Measurements from ENCODE around the gene CYB561D1. TPM values are rescaled to one million over a fixed set of nuclear protein-coding genes. Genes with fewer than 3 reads are reported as not detected.

The CYB561D1 gene
- total RNA-seq, 1 donor, result 4.7 TPM

DNA sequence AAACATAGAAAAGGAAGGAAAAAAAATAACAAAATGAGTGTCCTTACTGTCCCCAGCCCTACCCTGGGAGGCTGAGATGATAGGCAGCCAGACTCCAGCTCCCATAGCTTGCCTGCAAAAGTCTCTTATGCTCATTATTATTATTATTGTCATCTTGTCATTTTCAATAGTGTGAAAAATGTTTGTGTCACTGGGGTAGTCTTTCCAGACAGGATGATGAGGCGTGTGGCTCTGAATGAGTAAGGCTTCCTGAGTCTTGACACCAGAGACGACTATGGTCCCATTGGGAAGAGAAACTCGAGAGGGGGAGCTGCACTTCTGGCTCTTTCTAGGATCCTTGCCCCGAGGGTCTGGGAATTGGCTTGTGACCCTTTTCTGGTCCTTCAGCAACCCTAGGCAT is 1.1 kb upstream of the CYB561D1 start:
- no peak overlapping the region for H3K4me3 ChIP-seq (ENCODE audit: low read depth, low read length)
- DNase-seq (ENCODE audit: low read depth), result no peak
- TF ChIP-seq, protein P1, sequence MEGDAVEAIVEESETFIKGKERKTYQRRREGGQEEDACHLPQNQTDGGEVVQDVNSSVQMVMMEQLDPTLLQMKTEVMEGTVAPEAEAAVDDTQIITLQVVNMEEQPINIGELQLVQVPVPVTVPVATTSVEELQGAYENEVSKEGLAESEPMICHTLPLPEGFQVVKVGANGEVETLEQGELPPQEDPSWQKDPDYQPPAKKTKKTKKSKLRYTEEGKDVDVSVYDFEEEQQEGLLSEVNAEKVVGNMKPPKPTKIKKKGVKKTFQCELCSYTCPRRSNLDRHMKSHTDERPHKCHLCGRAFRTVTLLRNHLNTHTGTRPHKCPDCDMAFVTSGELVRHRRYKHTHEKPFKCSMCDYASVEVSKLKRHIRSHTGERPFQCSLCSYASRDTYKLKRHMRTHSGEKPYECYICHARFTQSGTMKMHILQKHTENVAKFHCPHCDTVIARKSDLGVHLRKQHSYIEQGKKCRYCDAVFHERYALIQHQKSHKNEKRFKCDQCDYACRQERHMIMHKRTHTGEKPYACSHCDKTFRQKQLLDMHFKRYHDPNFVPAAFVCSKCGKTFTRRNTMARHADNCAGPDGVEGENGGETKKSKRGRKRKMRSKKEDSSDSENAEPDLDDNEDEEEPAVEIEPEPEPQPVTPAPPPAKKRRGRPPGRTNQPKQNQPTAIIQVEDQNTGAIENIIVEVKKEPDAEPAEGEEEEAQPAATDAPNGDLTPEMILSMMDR (IDR thresholded peaks at IDR 0.05; ENCODE audit: insufficient read depth, low read depth, low read length), result no peak

DNA sequence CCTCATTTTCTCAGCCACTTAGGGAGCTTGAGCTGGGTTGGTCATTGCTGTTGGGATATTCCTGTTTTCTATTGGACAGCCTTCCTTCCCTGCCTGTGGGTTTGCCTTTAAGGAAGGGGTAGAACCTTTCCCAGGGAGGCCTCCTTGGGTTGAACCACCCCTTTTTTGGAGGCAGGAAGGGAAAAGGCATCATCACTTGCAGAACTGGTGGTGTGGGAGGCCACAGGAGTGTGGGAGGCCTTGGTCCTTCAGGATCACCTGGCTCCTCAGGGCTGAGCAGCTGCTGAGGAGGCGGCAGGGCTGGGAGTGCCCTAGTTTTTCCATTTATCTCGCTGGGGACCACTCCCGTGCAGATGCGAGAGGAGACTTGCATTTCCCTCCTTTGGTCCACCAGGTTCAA is 667 bp upstream of the CYB561D1 start:
- TF ChIP-seq, protein P1 (IDR thresholded peaks at IDR 0.05; ENCODE audit: insufficient read depth, low read depth, low read length), result no peak
- no peak for DNase-seq (ENCODE audit: low read depth)
- H3K4me3 ChIP-seq (ENCODE audit: low read depth, low read length), result no peak overlapping the region

DNA sequence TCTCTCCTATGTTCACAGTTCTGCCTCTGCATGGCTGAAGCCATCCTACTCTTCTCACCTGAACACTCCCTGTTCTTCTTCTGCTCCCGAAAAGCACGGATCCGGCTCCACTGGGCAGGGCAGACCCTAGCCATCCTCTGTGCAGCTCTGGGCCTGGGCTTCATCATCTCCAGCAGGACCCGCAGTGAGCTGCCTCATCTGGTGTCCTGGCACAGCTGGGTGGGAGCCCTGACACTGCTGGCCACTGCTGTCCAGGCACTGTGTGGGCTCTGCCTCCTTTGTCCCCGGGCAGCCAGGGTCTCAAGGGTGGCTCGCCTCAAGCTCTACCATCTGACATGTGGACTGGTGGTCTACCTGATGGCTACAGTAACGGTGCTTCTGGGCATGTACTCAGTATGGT is 1.8 kb downstream of the CYB561D1 start:
- no peak for DNase-seq (ENCODE audit: low read depth)
- H3K4me3 ChIP-seq (ENCODE audit: low read depth, low read length), result no peak overlapping the region
- TF ChIP-seq, protein P1 (IDR thresholded peaks at IDR 0.05; ENCODE audit: insufficient read depth, low read depth, low read length), result no peak

DNA sequence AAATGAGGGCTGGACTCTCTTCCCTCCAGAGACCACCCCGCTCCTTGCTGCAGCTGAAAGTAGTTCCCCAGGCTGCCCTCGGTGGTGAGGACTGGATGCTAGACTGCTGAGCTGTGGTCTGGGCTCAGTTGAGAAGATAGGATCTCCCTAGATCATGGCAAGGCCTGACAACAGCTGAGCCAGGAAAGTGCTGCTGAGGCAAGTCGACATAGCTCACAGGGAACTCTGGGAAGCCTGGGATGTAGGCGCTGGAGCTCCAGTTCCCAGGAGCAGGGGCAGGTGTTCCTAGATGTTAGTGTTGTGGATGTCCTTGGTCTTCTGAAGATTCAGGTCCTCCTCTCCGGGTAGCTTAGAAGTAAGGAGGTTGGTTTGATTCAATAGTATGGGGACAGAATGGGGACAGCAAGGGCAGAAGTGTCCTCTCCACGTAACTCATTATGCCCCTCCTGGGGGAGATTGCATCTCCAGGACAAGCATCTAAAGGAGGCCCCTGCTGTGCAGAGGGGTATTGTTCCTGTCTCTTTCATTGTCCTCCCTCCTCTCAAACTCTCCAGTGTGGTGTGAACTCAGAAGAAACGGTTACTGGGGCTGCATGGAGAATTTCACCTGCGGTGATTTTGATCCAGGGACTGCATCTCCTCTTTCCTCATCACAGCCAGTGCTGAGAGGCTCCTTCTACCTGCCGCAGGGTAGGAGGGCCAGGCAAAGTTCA is 3.7 kb downstream of the CYB561D1 start:
- TF ChIP-seq, protein P1 (IDR thresholded peaks at IDR 0.05; ENCODE audit: insufficient read depth, low read depth, low read length), result no peak
- H3K4me3 ChIP-seq (ENCODE audit: low read depth, low read length), result no peak overlapping the region
- DNase-seq (ENCODE audit: low read depth), result no peak

DNA sequence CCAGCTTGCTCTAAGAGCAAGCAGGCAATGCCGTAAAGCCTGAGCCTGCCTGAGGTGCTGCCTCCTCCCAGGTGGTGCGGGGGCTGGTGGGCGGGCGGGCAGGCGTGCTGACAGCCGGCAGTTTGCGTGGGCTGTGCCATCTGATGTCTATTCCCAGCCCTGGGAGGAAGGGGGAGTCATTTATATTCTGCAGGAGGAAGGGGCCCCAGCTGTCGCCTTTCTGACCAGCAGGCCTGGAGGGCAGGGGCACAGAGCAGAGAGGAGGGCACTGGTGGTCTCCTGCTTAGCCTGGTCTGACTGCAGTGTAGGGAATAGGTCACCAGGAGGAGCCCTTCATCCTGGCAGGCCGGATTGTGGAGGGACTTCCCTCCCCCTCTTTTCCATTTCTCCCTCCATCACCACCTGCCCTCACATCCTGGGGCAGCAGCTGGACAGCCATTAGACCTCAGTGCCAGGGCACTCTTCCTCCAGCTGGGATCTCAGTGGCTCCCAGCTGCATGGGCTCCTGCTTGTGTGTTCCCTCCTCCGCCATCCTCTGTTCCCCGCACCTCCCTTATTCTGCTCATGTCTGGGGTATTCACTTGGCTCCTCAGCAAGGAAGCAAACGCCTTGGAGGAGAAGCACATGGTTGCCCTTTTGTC is 4.4 kb downstream of the CYB561D1 start:
- TF ChIP-seq, protein P1 (IDR thresholded peaks at IDR 0.05; ENCODE audit: insufficient read depth, low read depth, low read length), result peak; percentile 53
- DNase-seq (ENCODE audit: low read depth), result no peak

DNA sequence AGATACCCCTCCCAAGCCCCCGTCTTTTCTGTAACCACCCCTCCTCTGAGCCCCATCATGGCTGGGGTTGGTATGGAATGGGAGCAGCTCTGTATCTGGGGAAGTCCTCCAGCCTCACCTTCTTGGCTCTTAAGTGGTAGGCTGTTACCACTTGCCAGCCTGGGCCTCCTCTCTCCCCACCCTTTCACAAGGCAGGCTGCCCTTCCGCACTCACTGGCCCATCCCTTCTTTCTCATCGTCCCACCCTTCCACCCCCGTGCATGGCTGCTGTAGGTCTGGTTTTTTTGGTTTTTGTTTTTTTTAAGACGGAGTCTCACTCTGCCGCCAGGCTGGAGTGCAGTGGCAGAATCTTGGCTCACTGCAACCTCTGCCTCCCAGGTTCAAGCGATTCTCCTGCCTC is 5.2 kb downstream of the CYB561D1 start:
- H3K4me3 ChIP-seq (ENCODE audit: low read depth, low read length), result no peak overlapping the region
- TF ChIP-seq, protein P1 (IDR thresholded peaks at IDR 0.05; ENCODE audit: insufficient read depth, low read depth, low read length), result no peak
- DNase-seq (ENCODE audit: low read depth), result no peak

More for the DNA sequence above, 4.4 kb downstream of the CYB561D1 start:
- no peak overlapping the region for H3K4me3 ChIP-seq (ENCODE audit: low read depth, low read length)

All from fibroblast of villous mesenchyme (primary cell).